ENCODE measurements around the gene BACH2.

The BACH2 gene

GRCh38 chr6:89955364-89955763 is 341.3 kb downstream of the BACH2 start:
- TF ChIP-seq, protein P1, sequence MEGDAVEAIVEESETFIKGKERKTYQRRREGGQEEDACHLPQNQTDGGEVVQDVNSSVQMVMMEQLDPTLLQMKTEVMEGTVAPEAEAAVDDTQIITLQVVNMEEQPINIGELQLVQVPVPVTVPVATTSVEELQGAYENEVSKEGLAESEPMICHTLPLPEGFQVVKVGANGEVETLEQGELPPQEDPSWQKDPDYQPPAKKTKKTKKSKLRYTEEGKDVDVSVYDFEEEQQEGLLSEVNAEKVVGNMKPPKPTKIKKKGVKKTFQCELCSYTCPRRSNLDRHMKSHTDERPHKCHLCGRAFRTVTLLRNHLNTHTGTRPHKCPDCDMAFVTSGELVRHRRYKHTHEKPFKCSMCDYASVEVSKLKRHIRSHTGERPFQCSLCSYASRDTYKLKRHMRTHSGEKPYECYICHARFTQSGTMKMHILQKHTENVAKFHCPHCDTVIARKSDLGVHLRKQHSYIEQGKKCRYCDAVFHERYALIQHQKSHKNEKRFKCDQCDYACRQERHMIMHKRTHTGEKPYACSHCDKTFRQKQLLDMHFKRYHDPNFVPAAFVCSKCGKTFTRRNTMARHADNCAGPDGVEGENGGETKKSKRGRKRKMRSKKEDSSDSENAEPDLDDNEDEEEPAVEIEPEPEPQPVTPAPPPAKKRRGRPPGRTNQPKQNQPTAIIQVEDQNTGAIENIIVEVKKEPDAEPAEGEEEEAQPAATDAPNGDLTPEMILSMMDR (IDR thresholded peaks at IDR 0.05; ENCODE audit: insufficient read depth, low read depth, low read length, missing control alignments) = no peak
- H3K4me3 ChIP-seq (ENCODE audit: low read depth, low read length) = no peak overlapping the region
- DNase-seq (ENCODE audit: low read depth) = no peak

DNA sequence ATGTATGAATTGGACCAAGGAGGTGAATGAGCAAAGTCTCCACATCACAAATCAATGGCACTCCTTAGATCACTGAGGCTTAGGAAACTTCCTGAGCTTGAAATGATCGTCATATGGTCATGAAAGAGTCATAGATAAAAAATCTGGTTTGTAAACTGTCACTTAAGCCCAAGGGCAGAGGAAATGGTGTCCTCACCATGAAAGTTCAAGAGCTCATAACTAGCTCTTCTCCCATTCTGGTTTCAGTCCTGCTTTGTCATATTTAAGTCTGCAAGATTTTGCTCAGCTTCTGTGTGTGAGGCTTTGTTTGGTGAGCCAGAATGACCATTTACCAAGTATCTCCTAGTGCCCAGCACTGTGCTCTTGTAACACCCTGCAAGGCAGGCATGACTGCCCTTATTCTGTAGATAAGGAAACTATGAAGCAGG is 341.9 kb downstream of the BACH2 start:
- TF ChIP-seq, protein P1 (IDR thresholded peaks at IDR 0.05; ENCODE audit: insufficient read depth, low read depth, low read length, missing control alignments) = no peak
- peak; percentile 39 for DNase-seq (ENCODE audit: low read depth)
- no peak overlapping the region for H3K4me3 ChIP-seq (ENCODE audit: low read depth, low read length)

DNA sequence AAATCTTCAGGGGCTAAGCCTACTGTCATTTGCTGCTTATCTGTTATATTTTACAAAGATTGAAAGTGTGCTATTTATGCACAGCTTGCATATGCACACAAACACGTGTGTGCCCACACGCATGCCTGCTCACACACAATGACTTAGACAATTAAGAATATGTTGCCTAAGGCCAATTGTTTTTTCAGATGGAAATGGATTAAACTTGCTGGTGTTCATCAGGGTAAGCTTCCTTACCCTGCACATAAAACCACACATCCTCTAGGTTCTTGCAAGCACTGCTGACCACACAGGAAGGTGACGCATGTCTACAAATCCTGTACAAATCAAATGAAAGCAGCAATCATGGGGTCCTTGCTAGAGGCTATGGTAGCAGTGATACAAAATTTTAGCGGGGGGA is 344.0 kb downstream of the BACH2 start:
- no peak overlapping the region for H3K4me3 ChIP-seq (ENCODE audit: low read depth, low read length)
- DNase-seq (ENCODE audit: low read depth) = peak; percentile 22

GRCh38 chr6:89952105-89952671 is 344.5 kb downstream of the BACH2 start:
- DNase-seq (ENCODE audit: low read depth) = no peak
- H3K4me3 ChIP-seq (ENCODE audit: low read depth, low read length) = no peak overlapping the region
- TF ChIP-seq, protein P1 (IDR thresholded peaks at IDR 0.05; ENCODE audit: insufficient read depth, low read depth, low read length, missing control alignments) = no peak

More for the DNA sequence above, 344.0 kb downstream of the BACH2 start:
- TF ChIP-seq, protein P1 (IDR thresholded peaks at IDR 0.05; ENCODE audit: insufficient read depth, low read depth, low read length, missing control alignments) = no peak

GRCh38 chr6:89951574-89952104 is 345.0 kb downstream of the BACH2 start:
- H3K4me3 ChIP-seq (ENCODE audit: low read depth, low read length) = no peak overlapping the region
- TF ChIP-seq, protein P1 (IDR thresholded peaks at IDR 0.05; ENCODE audit: insufficient read depth, low read depth, low read length, missing control alignments) = no peak
- DNase-seq (ENCODE audit: low read depth) = no peak

GRCh38 chr6:89950879-89951391 is 345.7 kb downstream of the BACH2 start:
- H3K4me3 ChIP-seq (ENCODE audit: low read depth, low read length) = no peak overlapping the region
- TF ChIP-seq, protein P1 (IDR thresholded peaks at IDR 0.05; ENCODE audit: insufficient read depth, low read depth, low read length, missing control alignments) = no peak
- DNase-seq (ENCODE audit: low read depth) = no peak

DNA sequence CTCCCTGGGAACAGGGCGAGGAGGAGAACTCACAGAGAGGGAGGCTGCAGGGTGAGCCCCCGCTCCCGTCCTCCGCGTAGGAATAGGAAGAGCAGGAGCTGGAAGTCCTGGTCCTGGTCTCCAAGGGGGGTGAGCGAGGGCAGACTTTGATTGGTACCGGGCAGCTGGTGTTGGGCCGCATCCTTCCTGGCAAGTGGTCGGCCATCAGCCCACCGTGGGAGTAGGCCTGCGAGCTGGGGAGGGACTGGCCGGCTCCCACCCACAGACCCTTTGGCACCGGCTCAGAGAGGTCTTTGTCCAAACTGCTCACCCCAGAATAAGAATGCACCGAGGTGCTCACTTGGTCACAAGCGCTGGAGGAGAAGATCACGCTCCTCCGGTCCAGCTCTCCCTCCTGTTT is 346.2 kb downstream of the BACH2 start:
- TF ChIP-seq, protein P1 (IDR thresholded peaks at IDR 0.05; ENCODE audit: insufficient read depth, low read depth, low read length, missing control alignments) = no peak

More for the DNA sequence above, 346.2 kb downstream of the BACH2 start:
- H3K4me3 ChIP-seq (ENCODE audit: low read depth, low read length) = no peak overlapping the region
- no peak for DNase-seq (ENCODE audit: low read depth)
